SU-DHL-6 (cell line): ENCODE results near the gene DOCK9.

Source experiments
- H2AFZ ChIP-seq: fragments of 200-600 bp; sonication (generic); 2 replicates; pipeline ENCODE4 v1.6.1; 2014; ENCODE audit warnings: low read depth, mild to moderate bottlenecking, moderate library complexity, mixed read lengths, antibody characterized with exemption, low read length; ENCODE audit not compliant: severe bottlenecking
- H3F3A ChIP-seq: fragments of 200-600 bp; shearing (Covaris generic); 2 replicates; pipeline ENCODE4 v1.6.0; 2016; ENCODE audit warnings: antibody characterized with exemption, mild to moderate bottlenecking; ENCODE audit not compliant: insufficient read depth
- H3K27ac ChIP-seq: fragments of 200-600 bp; sonication (generic); 2 replicates; pipeline ENCODE4 v1.5.1; 2016; ENCODE audit warnings: low read depth, mild to moderate bottlenecking, low read length, moderate library complexity, mixed read lengths
- H3K27me3 ChIP-seq: fragments of 200-600 bp; sonication (generic), shearing (Covaris generic); 2 replicates; pipeline ENCODE4 v1.6.0; 2014; ENCODE audit warnings: mild to moderate bottlenecking, low read length
- H3K36me3 ChIP-seq: fragments of 200-600 bp; sonication (generic); 2 replicates; pipeline ENCODE4 v1.6.1; 2014; ENCODE audit warnings: mild to moderate bottlenecking, low read length, mixed read lengths
- H3K4me2 ChIP-seq: fragments of 300-600, 200-600 bp; shearing (Covaris generic), sonication (generic); 2 replicates; pipeline ENCODE4 v1.6.0; 2014; ENCODE audit warnings: low read length, low read depth, mild to moderate bottlenecking; ENCODE audit not compliant: poor library complexity, severe bottlenecking
- H3K4me3 ChIP-seq: fragments of 200-600 bp; sonication (generic); 2 replicates; pipeline ENCODE4 v1.5.1; 2014; ENCODE audit warnings: antibody characterized with exemption, low read length, mild to moderate bottlenecking, mixed read lengths; ENCODE audit not compliant: insufficient read depth, poor library complexity, severe bottlenecking
- H3K79me2 ChIP-seq: fragments of 200-600 bp; sonication (generic); 2 replicates; pipeline ENCODE4 v1.6.1; 2014; ENCODE audit warnings: mild to moderate bottlenecking, low read length, moderate library complexity; ENCODE audit not compliant: insufficient read depth
- H3K9ac ChIP-seq: fragments of 200-600 bp; sonication (generic); 2 replicates; pipeline ENCODE4 v1.7.0; 2014; ENCODE audit warnings: mild to moderate bottlenecking, low read length
- H3K9me2 ChIP-seq: fragments of 200-600 bp; sonication (generic); replicated peaks from 2 replicates; pipeline ENCODE4 v1.6.1; 2014; ENCODE audit warnings: low read length; ENCODE audit not compliant: insufficient read depth
- H3K9me3 ChIP-seq: fragments of 200-600 bp; sonication (generic); 2 replicates; pipeline ENCODE4 v1.6.1; 2014; ENCODE audit warnings: low read length, mixed read lengths; ENCODE audit not compliant: insufficient read depth
- H4K20me1 ChIP-seq: fragments of 200-600 bp; sonication (generic); 2 replicates; pipeline ENCODE4 v1.6.1; 2014; ENCODE audit warnings: low read depth, mild to moderate bottlenecking, antibody characterized with exemption, low read length, moderate library complexity, mixed read lengths
- EZH2phosphoT487 ChIP-seq: fragments of 200-600 bp; sonication (generic), shearing (Covaris generic); conservative IDR thresholded peaks from 2 replicates; pipeline ENCODE4 v1.6.1; 2018; ENCODE audit warnings: mild to moderate bottlenecking, antibody characterized with exemption, low read length, moderate library complexity, mixed read lengths
- TF ChIP-seq, protein P1 (sequence below): fragments of 200-600 bp; sonication (generic); IDR thresholded peaks from one replicate; pipeline ENCODE4 v1.5.1; 2017; ENCODE audit warnings: antibody characterized with exemption, mild to moderate bottlenecking, low read length, moderate library complexity; ENCODE audit not compliant: insufficient read depth, poor library complexity, severe bottlenecking

The DOCK9 gene

DNA sequence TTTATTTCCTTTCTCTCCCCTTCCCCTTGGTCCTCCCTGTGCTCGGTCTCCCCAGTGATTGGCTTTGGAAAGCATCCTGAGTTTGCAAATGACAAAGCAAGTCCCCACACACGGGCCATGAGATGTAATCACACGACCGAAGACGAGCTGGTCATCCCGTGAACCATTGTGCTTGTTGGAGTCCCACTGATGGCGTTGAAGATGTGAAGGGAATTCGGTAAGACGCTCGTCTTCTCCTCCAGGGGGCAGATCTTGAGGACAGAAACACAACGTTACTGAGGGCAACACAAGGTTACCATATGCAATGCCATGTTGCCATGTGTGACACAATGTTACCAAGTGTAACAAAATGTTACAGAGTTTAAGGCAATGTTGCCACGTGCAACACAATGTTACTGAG is 183.4 kb downstream of the DOCK9 start:
- no peaks in the 10 kb centered on the region for H3K36me3 ChIP-seq
- H4K20me1 ChIP-seq, result no peaks in the 10 kb centered on the region
- H3K79me2 ChIP-seq, result no peaks in the 10 kb centered on the region
- H3F3A ChIP-seq, result no peaks in the 10 kb centered on the region
- no peak overlapping the region for H3K9ac ChIP-seq
- H3K9me2 ChIP-seq, result no peaks in the 10 kb centered on the region
- H3K9me3 ChIP-seq, result no peaks in the 10 kb centered on the region
- no peaks in the 10 kb centered on the region for H3K27me3 ChIP-seq
- H3K4me2 ChIP-seq, result no peak overlapping the region
- H3K27ac ChIP-seq, result no peak overlapping the region
- TF ChIP-seq, protein P1, sequence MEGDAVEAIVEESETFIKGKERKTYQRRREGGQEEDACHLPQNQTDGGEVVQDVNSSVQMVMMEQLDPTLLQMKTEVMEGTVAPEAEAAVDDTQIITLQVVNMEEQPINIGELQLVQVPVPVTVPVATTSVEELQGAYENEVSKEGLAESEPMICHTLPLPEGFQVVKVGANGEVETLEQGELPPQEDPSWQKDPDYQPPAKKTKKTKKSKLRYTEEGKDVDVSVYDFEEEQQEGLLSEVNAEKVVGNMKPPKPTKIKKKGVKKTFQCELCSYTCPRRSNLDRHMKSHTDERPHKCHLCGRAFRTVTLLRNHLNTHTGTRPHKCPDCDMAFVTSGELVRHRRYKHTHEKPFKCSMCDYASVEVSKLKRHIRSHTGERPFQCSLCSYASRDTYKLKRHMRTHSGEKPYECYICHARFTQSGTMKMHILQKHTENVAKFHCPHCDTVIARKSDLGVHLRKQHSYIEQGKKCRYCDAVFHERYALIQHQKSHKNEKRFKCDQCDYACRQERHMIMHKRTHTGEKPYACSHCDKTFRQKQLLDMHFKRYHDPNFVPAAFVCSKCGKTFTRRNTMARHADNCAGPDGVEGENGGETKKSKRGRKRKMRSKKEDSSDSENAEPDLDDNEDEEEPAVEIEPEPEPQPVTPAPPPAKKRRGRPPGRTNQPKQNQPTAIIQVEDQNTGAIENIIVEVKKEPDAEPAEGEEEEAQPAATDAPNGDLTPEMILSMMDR, result no peak
- TF ChIP-seq EZH2phosphoT487, result no peak
- H2AFZ ChIP-seq, result no peak overlapping the region
- H3K4me3 ChIP-seq, result no peak overlapping the region

DNA sequence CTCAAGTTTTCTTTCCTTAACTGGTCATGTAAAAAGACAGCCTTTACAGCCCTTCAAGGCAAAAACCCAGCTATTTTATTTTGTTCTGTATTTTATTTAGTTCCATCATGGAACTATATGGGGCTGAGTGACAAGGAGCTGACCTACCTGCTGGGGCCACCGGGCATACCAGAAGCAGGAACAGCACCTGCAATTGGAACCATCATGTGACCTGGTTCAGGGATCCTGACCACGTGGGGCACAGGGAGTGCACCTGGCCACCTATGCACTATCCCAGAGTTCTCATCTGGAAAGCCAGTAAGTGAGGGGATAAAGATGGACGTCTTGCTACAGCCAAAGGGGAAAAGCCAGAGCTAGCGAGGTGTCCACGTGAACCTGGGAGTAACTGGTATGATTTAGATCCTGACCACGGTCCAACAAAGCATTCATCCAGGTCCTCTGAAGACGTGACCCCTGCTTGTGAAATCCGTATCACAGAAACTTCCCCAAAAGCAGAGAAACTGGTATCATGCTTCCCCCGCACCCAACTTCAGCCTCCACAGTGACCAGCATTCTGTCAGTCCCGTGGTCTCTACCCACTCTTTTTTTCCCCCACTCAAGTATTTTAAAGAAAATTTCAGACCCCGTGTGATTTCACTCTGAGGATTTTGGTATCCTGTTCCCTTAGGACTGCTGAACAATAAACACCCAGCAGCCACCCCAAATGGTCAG is 184.9 kb downstream of the DOCK9 start:
- H3K9ac ChIP-seq, result no peak overlapping the region
- no peak overlapping the region for H3K4me2 ChIP-seq
- H2AFZ ChIP-seq, result no peak overlapping the region
- H3K4me3 ChIP-seq, result no peak overlapping the region
- H3K79me2 ChIP-seq, result no peaks in the 10 kb centered on the region
- H3K36me3 ChIP-seq, result no peaks in the 10 kb centered on the region
- no peak overlapping the region for H3K27ac ChIP-seq
- no peaks in the 10 kb centered on the region for H3K9me2 ChIP-seq
- H4K20me1 ChIP-seq, result no peaks in the 10 kb centered on the region
- no peaks in the 10 kb centered on the region for H3K27me3 ChIP-seq
- H3F3A ChIP-seq, result no peaks in the 10 kb centered on the region
- no peaks in the 10 kb centered on the region for H3K9me3 ChIP-seq
- no peak for TF ChIP-seq EZH2phosphoT487
- TF ChIP-seq, protein P1, result no peak

GRCh38 chr13:98792321-98792720 is 185.5 kb downstream of the DOCK9 start:
- H3K9me3 ChIP-seq, result no peaks in the 10 kb centered on the region
- H3K27ac ChIP-seq, result no peak overlapping the region
- no peaks in the 10 kb centered on the region for H3K27me3 ChIP-seq
- no peak overlapping the region for H2AFZ ChIP-seq
- no peaks in the 10 kb centered on the region for H3K79me2 ChIP-seq
- H3F3A ChIP-seq, result no peaks in the 10 kb centered on the region
- no peaks in the 10 kb centered on the region for H3K36me3 ChIP-seq
- H3K9ac ChIP-seq, result no peak overlapping the region
- no peak overlapping the region for H3K4me2 ChIP-seq
- TF ChIP-seq EZH2phosphoT487, result no peak
- TF ChIP-seq, protein P1, result no peak
- no peak overlapping the region for H3K4me3 ChIP-seq
- H3K9me2 ChIP-seq, result no peaks in the 10 kb centered on the region
- no peaks in the 10 kb centered on the region for H4K20me1 ChIP-seq

DNA sequence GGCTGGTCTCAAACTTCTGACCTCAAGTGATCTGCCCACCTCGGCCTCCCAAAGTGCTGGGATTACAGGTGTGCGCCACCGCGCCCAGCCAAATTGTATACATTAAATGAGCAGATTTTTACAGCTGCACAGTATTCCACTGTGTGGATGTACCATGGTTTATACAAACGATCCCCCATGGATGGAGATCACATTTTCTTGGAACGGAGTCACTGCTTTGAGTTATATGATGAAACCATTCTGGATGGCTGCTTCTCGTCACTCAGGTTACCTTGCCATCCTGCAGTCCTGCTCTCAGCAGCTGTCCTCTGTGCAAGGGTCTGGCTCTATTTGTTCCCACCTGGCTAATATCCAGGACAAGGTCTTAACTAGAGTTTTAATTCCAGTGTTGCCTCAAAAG is 186.3 kb downstream of the DOCK9 start:
- Histone ChIP-seq H3K27ac (no peak overlapping the region), H2AFZ (no peak overlapping the region)
- no peak for TF ChIP-seq EZH2phosphoT487
- TF ChIP-seq, protein P1, result no peak

More for the DNA sequence above, 186.3 kb downstream of the DOCK9 start:
- Histone ChIP-seq H3K36me3 (no peaks in the 10 kb centered on the region), H3K9me3 (no peaks in the 10 kb centered on the region), H3K4me2 (no peak overlapping the region), H3K4me3 (no peak overlapping the region), H3K9ac (no peak overlapping the region), H3F3A (no peaks in the 10 kb centered on the region), H3K79me2 (no peaks in the 10 kb centered on the region), H3K27me3 (no peaks in the 10 kb centered on the region), H3K9me2 (no peaks in the 10 kb centered on the region), H4K20me1 (no peaks in the 10 kb centered on the region)
